Right renal pelvis (tissue), 4 donors: ENCODE data around the gene KRT31. TPM values are rescaled to one million over a fixed set of nuclear protein-coding genes. Genes with fewer than 3 reads are reported as not detected.
"Not testable (repeated sequence)": the region's sequence is repeated elsewhere in the genome, so short reads cannot be mapped to it uniquely, and the experiment has no call there.

Experiments used
- DNase-seq, 4 donors: peaks; one replicate each; pipeline ENCODE4 v3.0.0-alpha.2; 2013; ENCODE audit warnings: low read depth in 4 of 4, low spot score in 3 of 4, missing footprints in 1 of 4
- polyA plus RNA-seq, 4 donors: library from polyadenylated mRNA; unstranded; fragments of 120-200 nt; gene quantifications; one replicate each; pipeline ENCODE4 v1.2.1, GENCODE V29; 2013; ENCODE audit not compliant: insufficient read length in 4 of 4

Gene KRT31
- polyA plus RNA-seq, 4 donors, result not detected

- DNase-seq, result no peak
These were observed 5.1 kb downstream of the KRT31 start for GRCh38 chr17:41392278-41392677.

- no peak for DNase-seq
These were observed 5.9 kb downstream of the KRT31 start for GRCh38 chr17:41391535-41391934.

GRCh38 chr17:41390411-41390938, 6.9 kb downstream of the KRT31 start:
- no peak for DNase-seq

GRCh38 chr17:41387670-41388069, 9.7 kb downstream of the KRT31 start:
- no peak for DNase-seq

- DNase-seq, result no peak
These were observed 11.2 kb downstream of the KRT31 start for GRCh38 chr17:41386227-41386626.

- no peak for DNase-seq
These were observed 13.7 kb downstream of the KRT31 start for GRCh38 chr17:41383690-41384089.

GRCh38 chr17:41382394-41382793, 15.0 kb downstream of the KRT31 start:
- DNase-seq, result no peak

DNA sequence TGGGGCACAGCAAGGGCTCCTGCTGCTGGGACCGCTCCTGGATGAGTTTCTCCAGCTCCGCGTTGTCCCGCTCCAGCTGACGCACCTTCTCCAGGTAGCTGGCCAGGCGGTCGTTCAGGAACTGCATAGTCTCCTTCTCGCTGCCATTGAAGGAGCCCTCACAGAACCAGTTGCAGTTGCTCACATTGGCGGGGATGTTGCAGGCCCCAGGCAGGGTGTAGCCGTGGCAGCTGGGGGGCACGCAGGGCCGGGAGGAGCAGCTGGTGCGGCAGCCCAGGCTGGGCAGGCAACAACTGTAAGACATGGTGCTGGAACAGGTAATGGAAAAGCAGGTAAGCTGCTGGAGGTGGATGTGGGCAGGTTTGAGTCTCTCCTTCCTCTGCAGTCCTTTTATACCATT, 15.5 kb downstream of the KRT31 start, which contains the start of gene KRT34:
TSS of gene KRT34 (minus strand) at position 364 of the 400 bp plus-strand sequence. CDS start at position 304, 60 bp downstream.
- not testable (repeated sequence) for DNase-seq

GRCh38 chr17:41380091-41380490, 17.3 kb downstream of the KRT31 start:
- DNase-seq, result not testable (repeated sequence)

GRCh38 chr17:41377546-41377945, 19.9 kb downstream of the KRT31 start:
- peak in 1 of 4 donors; percentile 7 for DNase-seq

GRCh38 chr17:41369713-41370112, 27.7 kb downstream of the KRT31 start, which contains the start of gene KRT33B:
TSS of gene KRT33B (minus strand) at chr17:41369813. CDS start at chr17:41369750, 63 bp downstream.
- no peak for DNase-seq

- no peak for DNase-seq
These were observed 28.4 kb downstream of the KRT31 start for GRCh38 chr17:41369023-41369422.

DNA sequence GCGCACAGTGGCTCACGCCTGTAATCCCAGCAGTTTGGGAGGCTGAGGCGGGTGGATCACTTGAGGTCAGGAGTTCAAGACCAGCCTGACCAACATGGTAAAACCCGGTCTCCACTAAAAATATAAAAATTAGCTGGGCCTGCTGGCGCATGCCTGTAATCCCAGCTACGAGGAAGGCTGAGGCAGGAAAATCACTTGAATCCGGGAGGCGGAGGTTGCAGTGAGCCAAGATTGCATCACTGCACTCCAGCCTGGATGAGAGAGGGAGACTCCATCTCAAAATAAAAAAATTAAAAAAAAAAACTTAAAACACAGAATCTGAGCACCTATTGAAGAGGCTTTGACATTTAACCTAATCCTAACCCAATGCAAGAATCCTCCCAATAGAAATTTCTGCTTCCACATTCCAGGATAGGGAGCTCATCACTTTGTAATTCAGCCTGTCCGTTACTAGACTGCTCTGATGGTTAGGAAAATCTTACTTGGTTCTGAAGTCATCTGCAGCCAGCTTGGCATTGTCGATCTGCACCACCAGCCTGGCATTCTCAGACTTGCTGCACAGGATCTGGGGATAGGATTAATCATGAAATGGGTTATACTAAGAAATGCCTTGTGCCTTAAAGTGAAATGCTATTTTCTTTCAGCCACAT, 29.9 kb downstream of the KRT31 start:
- DNase-seq, result no peak

DNA sequence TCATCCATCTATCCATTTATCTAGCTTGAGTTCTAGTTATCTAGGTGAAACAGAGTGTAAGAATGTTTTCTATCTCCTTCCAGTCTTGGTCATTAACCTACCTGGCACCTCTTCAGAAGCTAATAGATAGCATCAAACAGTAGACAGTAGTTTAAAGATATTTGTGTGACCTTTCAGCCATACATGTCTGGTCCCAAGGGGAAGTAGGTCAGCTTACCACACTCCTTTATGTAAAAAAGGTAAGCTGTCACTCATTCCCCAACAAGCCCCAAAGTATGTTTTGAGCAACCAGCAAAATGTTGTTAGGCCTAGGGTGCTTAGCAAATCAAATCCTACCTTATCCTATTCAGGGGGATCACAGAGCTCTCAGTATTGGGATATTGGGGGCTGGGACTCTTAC, 31.3 kb downstream of the KRT31 start:
- no peak for DNase-seq

DNA sequence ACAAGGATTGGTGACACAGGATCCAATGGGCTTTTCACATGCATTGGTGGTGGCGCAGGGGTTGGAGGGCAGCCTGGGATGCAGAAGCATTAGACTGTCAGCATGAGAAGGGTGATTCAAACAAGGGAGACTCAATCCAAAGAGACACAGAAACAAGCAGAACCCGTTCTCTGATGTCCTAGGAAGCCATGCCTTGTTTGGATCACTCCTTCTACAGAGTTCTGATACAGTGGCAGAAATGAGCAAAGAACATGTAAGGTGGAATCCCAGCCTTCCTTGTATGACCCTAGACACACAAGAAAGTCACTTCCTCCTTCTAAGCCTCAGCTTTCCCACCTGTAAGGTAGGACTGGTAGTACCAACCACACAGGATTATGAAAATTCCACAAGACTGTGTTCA, 33.5 kb downstream of the KRT31 start:
- no peak for DNase-seq

DNA sequence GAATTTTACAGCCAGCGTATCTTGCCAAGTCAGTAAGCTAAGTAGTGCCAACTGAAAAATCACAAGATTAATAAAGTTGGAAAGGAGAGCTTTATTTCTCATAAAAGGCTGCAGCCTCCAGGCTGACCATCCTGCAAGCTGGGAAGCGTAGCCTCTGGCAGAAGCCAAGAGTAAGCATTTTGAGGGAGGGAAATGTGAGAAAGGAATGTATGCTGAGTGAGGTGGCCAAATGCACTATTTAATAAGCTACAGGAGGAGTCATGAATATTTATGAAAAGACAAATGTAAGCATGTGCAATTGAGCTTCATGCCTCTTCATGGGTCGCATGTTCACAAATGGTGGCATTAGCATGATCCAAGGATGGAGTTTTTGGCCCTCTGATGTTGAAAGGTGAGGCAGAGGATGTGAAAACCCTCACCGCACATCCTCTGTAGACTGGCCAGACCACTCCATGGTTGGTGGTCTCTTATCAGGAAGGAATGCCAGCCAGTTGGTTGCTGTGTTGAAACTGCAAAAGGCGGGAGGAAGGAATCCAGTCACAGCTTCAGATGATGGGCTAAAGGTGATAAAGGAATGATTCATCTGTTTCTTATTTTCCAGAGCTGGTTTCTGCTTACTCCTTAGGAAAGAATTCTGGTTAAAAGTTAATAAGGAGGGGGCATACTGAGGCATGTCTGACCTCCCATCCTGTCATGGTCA, 37.0 kb downstream of the KRT31 start:
- no peak for DNase-seq

GRCh38 chr17:41354536-41354935, 42.9 kb downstream of the KRT31 start:
- DNase-seq, result no peak

GRCh38 chr17:41352597-41353366, 44.6 kb downstream of the KRT31 start:
- DNase-seq, result no peak

DNA sequence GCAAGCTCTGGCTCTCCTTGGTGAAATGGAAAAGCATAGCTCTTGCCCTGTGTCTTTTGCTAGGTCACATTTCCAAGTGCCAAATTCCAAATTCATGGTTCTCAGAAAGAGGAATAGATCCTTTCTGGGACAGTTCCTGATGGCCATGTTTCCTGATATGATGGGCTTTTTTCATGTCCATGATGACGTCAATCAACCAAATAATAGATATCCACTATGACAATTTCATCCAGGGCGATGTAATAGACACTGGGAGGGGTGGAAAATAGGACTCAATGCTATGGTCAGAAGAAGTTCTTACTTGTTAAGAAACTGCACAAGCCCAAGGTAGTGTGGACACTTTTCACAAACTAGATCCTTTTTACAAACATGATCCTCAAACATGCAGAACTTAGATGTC, 46.2 kb downstream of the KRT31 start:
- DNase-seq, result no peak

DNA sequence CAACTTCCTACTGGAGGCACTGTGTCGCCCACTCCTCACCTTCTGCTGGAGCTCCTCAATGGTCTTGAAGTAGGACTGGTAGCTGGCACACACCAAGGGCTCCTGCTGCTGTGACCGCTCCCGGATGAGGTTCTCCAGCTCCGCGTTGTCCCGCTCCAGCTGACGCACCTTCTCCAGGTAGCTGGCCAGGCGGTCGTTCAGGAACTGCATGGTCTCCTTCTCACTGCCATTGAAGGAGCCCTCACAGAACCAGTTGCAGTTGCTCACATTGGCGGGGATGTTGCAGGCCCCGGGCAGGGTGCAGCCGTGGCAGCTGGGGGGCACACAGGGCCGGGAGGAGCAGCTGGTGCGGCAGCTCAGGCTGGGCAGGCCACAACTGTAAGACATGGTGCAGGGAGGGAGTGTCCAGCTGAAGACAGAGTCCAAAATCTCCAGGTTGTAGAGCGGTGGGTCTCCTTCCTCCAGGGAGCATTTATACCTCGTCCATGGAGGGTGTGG, 47.0 kb downstream of the KRT31 start, which contains the start of gene KRT33A:
TSS of gene KRT33A (minus strand) at position 448 of the 498 bp plus-strand sequence. CDS start at position 387, 61 bp downstream.
- not testable (repeated sequence) for DNase-seq
